ENCODE measurements around the gene TMEM239. TPM values are rescaled to one million over a fixed set of nuclear protein-coding genes. Genes with fewer than 3 reads are reported as not detected.

Gene TMEM239
- polyA plus RNA-seq, 1 of the 3 experiments (the other 2 are of a cell fraction) = 0.02 TPM

DNA sequence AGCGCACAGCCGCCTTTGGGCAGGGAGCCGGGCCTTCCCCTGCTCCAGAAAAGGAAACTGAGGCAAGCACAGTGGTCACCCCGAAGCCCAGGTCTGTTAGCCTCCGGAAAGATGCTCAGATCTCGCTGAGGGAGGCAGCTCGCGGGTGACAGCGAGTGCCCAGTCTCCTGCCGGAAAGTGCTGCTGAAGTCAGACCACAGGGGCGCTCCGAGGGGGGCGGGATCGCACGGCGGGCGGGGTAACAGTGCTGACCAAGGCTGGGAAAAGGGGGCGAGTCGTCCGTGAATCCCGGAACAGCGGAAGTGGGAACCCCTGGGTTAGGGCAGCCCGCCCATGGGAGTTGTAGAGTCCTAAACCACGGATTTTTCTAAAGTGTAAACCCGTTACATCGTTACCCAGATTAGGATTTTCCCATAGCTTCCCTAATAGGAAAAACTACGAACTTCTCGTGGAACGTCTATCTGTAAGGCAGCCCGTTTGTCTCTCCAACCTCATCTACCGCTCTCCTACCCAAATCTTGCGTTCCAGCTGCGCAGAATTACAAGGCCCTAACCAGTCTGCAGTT is 24.9 kb downstream of the TMEM239 start (continued):
- peak; percentile 49; the same call in 1 of the 2 replicates for TF ChIP-seq ELF1 (IDR thresholded peaks at IDR 0.05)
- TF ChIP-seq SMC3 (IDR thresholded peaks at IDR 0.05; ENCODE audit: low read depth, low read length) = no peak
- TF ChIP-seq JUND (IDR thresholded peaks at IDR 0.05) = no peak
- no peak for TF ChIP-seq TAF1 (IDR thresholded peaks at IDR 0.05; ENCODE audit: borderline replicate concordance, low read depth, low read length)
- TF ChIP-seq, protein P1, sequence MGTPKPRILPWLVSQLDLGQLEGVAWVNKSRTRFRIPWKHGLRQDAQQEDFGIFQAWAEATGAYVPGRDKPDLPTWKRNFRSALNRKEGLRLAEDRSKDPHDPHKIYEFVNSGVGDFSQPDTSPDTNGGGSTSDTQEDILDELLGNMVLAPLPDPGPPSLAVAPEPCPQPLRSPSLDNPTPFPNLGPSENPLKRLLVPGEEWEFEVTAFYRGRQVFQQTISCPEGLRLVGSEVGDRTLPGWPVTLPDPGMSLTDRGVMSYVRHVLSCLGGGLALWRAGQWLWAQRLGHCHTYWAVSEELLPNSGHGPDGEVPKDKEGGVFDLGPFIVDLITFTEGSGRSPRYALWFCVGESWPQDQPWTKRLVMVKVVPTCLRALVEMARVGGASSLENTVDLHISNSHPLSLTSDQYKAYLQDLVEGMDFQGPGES (IDR thresholded peaks at IDR 0.05; ENCODE audit: low read depth, low read length) = no peak
- TF ChIP-seq, protein P2, sequence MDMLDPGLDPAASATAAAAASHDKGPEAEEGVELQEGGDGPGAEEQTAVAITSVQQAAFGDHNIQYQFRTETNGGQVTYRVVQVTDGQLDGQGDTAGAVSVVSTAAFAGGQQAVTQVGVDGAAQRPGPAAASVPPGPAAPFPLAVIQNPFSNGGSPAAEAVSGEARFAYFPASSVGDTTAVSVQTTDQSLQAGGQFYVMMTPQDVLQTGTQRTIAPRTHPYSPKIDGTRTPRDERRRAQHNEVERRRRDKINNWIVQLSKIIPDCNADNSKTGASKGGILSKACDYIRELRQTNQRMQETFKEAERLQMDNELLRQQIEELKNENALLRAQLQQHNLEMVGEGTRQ (IDR thresholded peaks at IDR 0.05; ENCODE audit: borderline replicate concordance, low read depth, low read length) = no peak
- TF ChIP-seq RAD21 (IDR thresholded peaks at IDR 0.05; ENCODE audit: low read length) = no peak
- no peak for TF ChIP-seq TEAD4 (IDR thresholded peaks at IDR 0.05; ENCODE audit: borderline replicate concordance, insufficient read depth)
- no peak for TF ChIP-seq YY1 (IDR thresholded peaks at IDR 0.05; ENCODE audit: low read depth)

DNA sequence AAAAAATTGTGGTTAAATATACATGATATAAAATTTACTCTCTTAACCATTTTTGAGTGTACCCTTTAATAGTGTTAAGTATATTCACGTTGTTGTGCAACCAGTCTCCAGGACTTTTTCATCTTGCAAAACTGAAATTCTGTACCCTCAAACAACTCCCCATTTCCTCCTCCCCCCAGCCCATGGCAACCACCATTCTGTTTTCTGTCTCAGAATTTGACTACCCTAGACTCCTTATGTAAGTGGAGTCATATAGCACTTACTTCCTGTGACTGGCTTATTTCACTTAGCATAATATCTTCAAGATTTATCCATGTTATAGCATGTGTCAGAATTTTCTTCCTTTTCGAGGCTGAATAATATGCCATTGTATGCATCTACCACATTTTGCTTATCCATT is 29.4 kb downstream of the TMEM239 start:
- ChIA-PET CTCF (interaction anchor here (1.2 kb wide), 1 partner anchor 45 kb away, joined by 4 read pairs; the partner anchor contains the start of gene CPXM1), POLR2A (no interaction called here)
- H3K4me1 ChIP-seq (ENCODE audit: control insufficient read depth in 1 of 2, insufficient read depth in 2 of 2, low read depth in 1 of 2, low read length in 1 of 2) = peaks cover 3 to 9% of the 10 kb centered on the region in 2 experiments; a peak in 3 of 4 replicates
- no peaks in the 10 kb centered on the region for H4K20me1 ChIP-seq (ENCODE audit: insufficient read depth)
- H3K79me2 ChIP-seq (ENCODE audit: insufficient read depth) = peaks cover 36% of the 10 kb centered on the region; the same call in 1 of the 2 replicates
- no peak overlapping the region for H3K9ac ChIP-seq
- no peaks in the 10 kb centered on the region for H3K27me3 ChIP-seq (ENCODE audit: insufficient read depth)
- H3K36me3 ChIP-seq (replicated peaks in 1 of 2; ENCODE audit: control insufficient read depth in 1 of 2, insufficient read depth in 2 of 2, low read length in 1 of 2) = peaks cover 3 to 7% of the 10 kb centered on the region in 2 experiments
- H2AFZ ChIP-seq (ENCODE audit: low read depth) = no peak overlapping the region
- DNase-seq = no peak
- H3K4me3 ChIP-seq (ENCODE audit: low read depth in 2 of 2, low read length in 1 of 2) = no peak overlapping the region
- H3K4me2 ChIP-seq = no peak overlapping the region
- peaks cover 3% of the 10 kb centered on the region for H3F3A ChIP-seq (replicated peaks; ENCODE audit: insufficient read depth)
- 86% methylated on average over 2 of the region's 2 CpGs for WGBS (ENCODE audit: low lambda C conversion rate)
- no peak for TF ChIP-seq FOSL2 (IDR thresholded peaks at IDR 0.05; ENCODE audit: borderline replicate concordance, low read depth)
- TF ChIP-seq, protein P3, sequence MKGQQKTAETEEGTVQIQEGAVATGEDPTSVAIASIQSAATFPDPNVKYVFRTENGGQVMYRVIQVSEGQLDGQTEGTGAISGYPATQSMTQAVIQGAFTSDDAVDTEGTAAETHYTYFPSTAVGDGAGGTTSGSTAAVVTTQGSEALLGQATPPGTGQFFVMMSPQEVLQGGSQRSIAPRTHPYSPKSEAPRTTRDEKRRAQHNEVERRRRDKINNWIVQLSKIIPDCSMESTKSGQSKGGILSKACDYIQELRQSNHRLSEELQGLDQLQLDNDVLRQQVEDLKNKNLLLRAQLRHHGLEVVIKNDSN (IDR thresholded peaks at IDR 0.05; ENCODE audit: borderline replicate concordance, low read depth) = no peak
- TF ChIP-seq, protein P4, sequence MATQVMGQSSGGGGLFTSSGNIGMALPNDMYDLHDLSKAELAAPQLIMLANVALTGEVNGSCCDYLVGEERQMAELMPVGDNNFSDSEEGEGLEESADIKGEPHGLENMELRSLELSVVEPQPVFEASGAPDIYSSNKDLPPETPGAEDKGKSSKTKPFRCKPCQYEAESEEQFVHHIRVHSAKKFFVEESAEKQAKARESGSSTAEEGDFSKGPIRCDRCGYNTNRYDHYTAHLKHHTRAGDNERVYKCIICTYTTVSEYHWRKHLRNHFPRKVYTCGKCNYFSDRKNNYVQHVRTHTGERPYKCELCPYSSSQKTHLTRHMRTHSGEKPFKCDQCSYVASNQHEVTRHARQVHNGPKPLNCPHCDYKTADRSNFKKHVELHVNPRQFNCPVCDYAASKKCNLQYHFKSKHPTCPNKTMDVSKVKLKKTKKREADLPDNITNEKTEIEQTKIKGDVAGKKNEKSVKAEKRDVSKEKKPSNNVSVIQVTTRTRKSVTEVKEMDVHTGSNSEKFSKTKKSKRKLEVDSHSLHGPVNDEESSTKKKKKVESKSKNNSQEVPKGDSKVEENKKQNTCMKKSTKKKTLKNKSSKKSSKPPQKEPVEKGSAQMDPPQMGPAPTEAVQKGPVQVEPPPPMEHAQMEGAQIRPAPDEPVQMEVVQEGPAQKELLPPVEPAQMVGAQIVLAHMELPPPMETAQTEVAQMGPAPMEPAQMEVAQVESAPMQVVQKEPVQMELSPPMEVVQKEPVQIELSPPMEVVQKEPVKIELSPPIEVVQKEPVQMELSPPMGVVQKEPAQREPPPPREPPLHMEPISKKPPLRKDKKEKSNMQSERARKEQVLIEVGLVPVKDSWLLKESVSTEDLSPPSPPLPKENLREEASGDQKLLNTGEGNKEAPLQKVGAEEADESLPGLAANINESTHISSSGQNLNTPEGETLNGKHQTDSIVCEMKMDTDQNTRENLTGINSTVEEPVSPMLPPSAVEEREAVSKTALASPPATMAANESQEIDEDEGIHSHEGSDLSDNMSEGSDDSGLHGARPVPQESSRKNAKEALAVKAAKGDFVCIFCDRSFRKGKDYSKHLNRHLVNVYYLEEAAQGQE (IDR thresholded peaks at IDR 0.05; ENCODE audit: low read depth, low read length) = no peak
- TF ChIP-seq GABPA (IDR thresholded peaks at IDR 0.05; ENCODE audit: low read depth) = no peak
- no peak for TF ChIP-seq MXI1 (IDR thresholded peaks at IDR 0.05; ENCODE audit: low read depth, low read length)
- TF ChIP-seq, protein P5, sequence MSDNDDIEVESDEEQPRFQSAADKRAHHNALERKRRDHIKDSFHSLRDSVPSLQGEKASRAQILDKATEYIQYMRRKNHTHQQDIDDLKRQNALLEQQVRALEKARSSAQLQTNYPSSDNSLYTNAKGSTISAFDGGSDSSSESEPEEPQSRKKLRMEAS (IDR thresholded peaks at IDR 0.05; ENCODE audit: low read depth) = no peak
- TF ChIP-seq YY1 (IDR thresholded peaks at IDR 0.05; ENCODE audit: low read depth) = no peak
- no peaks in the 10 kb centered on the region for H3K9me2 ChIP-seq
- H3K9me3 ChIP-seq = no peaks in the 10 kb centered on the region
- no peak overlapping the region for H3K27ac ChIP-seq (ENCODE audit: low read depth in 2 of 2, low read length in 1 of 2)
